Stimulated activated CD4-positive, alpha-beta T cell treated with anti-CD3 and anti-CD28 coated beads, Interleukin-4, amount 100 ng/mL, for 24 hours (primary cell): ENCODE measurements around the gene ULK2.
"Not testable (repeated sequence)": the region's sequence is repeated elsewhere in the genome, so short reads cannot be mapped to it uniquely, and the experiment has no call there.

ENCODE experiments used
- DNase-seq: peaks from one replicate; pipeline ENCODE4 v3.0.0-alpha.2; 2020

The ULK2 gene

GRCh38 chr17:19867329-19868078 lies at the start of gene ULK2:
Gene ULK2 (minus strand): TSS chr17:19867936. CDS start chr17:19867417, 519 bp downstream.
- DNase-seq, result peak; percentile 43

GRCh38 chr17:19915245-19915978 lies 47.7 kb upstream of the ULK2 start:
- DNase-seq, result no peak

GRCh38 chr17:19911033-19911432 lies 43.3 kb upstream of the ULK2 start:
- no peak for DNase-seq

GRCh38 chr17:19909139-19909538 lies 41.4 kb upstream of the ULK2 start:
- no peak for DNase-seq

- no peak for DNase-seq
Measured at GRCh38 chr17:19905502-19905901, 37.8 kb upstream of the ULK2 start.

GRCh38 chr17:19904924-19905323 lies 37.2 kb upstream of the ULK2 start:
- no peak for DNase-seq

GRCh38 chr17:19904412-19904811 lies 36.7 kb upstream of the ULK2 start:
- no peak for DNase-seq

GRCh38 chr17:19900809-19901208 lies 33.1 kb upstream of the ULK2 start:
- no peak for DNase-seq

GRCh38 chr17:19897903-19898302 lies 30.2 kb upstream of the ULK2 start:
- no peak for DNase-seq

GRCh38 chr17:19897090-19897837 lies 29.5 kb upstream of the ULK2 start:
- DNase-seq, result no peak

- no peak for DNase-seq
Measured at GRCh38 chr17:19896679-19897078, 28.9 kb upstream of the ULK2 start.

- not testable (repeated sequence) for DNase-seq
Measured at GRCh38 chr17:19890554-19890953, 22.8 kb upstream of the ULK2 start.

GRCh38 chr17:19890001-19890400 lies 22.3 kb upstream of the ULK2 start:
- DNase-seq, result not testable (repeated sequence)

GRCh38 chr17:19886116-19886515 lies 18.4 kb upstream of the ULK2 start:
- no peak for DNase-seq

- no peak for DNase-seq
Measured at GRCh38 chr17:19883537-19884215, 15.9 kb upstream of the ULK2 start.

GRCh38 chr17:19880393-19880792 lies 12.7 kb upstream of the ULK2 start:
- no peak for DNase-seq

- DNase-seq, result no peak
Measured at GRCh38 chr17:19877364-19877945, 9.7 kb upstream of the ULK2 start.

GRCh38 chr17:19876529-19877161 lies 8.9 kb upstream of the ULK2 start:
- DNase-seq, result no peak

- DNase-seq, result no peak
Measured at GRCh38 chr17:19874256-19874655, 6.5 kb upstream of the ULK2 start.

- no peak for DNase-seq
Measured at GRCh38 chr17:19873346-19873745, 5.6 kb upstream of the ULK2 start.

GRCh38 chr17:19868079-19868395 lies 301 bp upstream of the ULK2 start:
- no peak for DNase-seq

GRCh38 chr17:19867079-19867328 lies 732 bp downstream of the ULK2 start:
- peak; percentile 48 for DNase-seq

- DNase-seq, result no peak
Measured at GRCh38 chr17:19865021-19865420, 2.7 kb downstream of the ULK2 start.
